Activated CD8-positive, alpha-beta T cell treated with anti-CD3 and anti-CD28 coated beads for 36 hours (primary cell): ENCODE data around the gene RNF138. TPM values are rescaled to one million over a fixed set of nuclear protein-coding genes. Genes with fewer than 3 reads are reported as not detected.

Experiments used
- ATAC-seq: fragments of 200-7000 bp; cut with Tn5 transposase; one replicate; pipeline ENCODE4 v1.10.0; 2021; ENCODE audit warnings: mild to moderate bottlenecking, moderate library complexity
- CTCF ChIA-PET: fragments of 350-600 bp; sonication (Branson Sonifier 250); formaldehyde crosslinking; loops from one replicate; lab custom pipeline; 2021; ENCODE audit warnings: antibody characterized with exemption; lab: Charles Lee
- POLR2A ChIA-PET: fragments of 350-600 bp; sonication (Branson Sonifier 250); formaldehyde crosslinking; loops from one replicate; lab custom pipeline; 2021; ENCODE audit warnings: antibody characterized with exemption; lab: Charles Lee
- DNase-seq: peaks from one replicate; pipeline ENCODE4 v3.0.0-alpha.2; 2020
- H3K27ac Mint-ChIP-seq: one replicate; pipeline ENCODE4 v1.8.0; 2021; ENCODE audit warnings: mild to moderate bottlenecking, mixed read lengths
- H3K27me3 Mint-ChIP-seq: one replicate; pipeline ENCODE4 v1.8.0; 2021; ENCODE audit warnings: mixed read lengths
- H3K36me3 Mint-ChIP-seq: one replicate; pipeline ENCODE4 v1.8.0; 2021; ENCODE audit warnings: low read depth, mixed read lengths
- H3K4me1 Mint-ChIP-seq: one replicate; pipeline ENCODE4 v1.8.0; 2021; ENCODE audit warnings: low read depth, mixed read lengths
- H3K4me3 Mint-ChIP-seq: one replicate; pipeline ENCODE4 v1.8.0; 2021; ENCODE audit warnings: mild to moderate bottlenecking, moderate library complexity, mixed read lengths
- H3K9me3 Mint-ChIP-seq: one replicate; pipeline ENCODE4 v1.8.0; 2021; ENCODE audit warnings: mixed read lengths
- CTCF ChIP-seq: fragments of 200-600 bp; IDR thresholded peaks from one replicate; pipeline ENCODE4 v1.8.0; 2022; ENCODE audit warnings: antibody characterized with exemption, mild to moderate bottlenecking
- intact Hi-C: fragments of 100-400 bp; cut with micrococcal nuclease; formaldehyde crosslinking; loops from one replicate; pipeline ENCODE4 v1.10.0; 2022
- total RNA-seq, 2 experiments: library from RNA; stranded (reverse); gene quantifications; one replicate each; pipeline ENCODE4 v1.2.3, GENCODE V29; 2021

RNF138 gene
- total RNA-seq, 2 experiments from 2014 or later = 86.0 to 89.5 TPM

DNA sequence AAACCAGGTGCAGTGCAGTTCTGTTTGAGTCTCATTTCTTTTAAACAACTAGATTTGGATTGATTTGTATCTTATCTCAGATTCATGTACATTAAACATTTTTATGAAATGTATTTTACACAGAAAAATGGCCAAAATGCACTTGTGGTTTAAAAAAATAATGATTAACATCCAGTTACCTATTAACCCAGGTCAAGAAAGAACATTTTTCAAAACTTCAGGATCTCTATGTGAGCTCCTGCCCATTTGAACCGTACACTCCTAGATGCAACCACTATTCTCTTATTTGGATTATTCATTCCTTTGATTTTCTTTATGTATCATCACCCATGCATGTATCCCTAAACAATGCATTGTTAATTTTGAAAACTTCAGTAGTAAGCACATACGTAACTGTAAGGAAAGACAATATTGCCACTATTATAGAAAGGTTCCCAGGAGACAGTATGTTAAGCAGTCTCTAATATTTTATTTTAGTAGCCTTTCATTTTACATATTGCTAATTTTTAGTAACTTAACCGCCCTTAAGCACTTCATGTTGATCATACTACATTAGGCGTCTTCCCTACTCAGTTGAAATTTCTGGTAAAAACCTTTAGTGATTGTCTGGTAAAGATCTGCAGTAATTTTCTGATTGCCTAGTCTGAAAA, 22.7 kb downstream of the RNF138 start:
- no peaks in the 10 kb centered on the region for H3K9me3 Mint-ChIP-seq
- ChIA-PET CTCF (no interaction called here), POLR2A (no interaction called here)
- no peak for TF ChIP-seq CTCF
- intact Hi-C loops = no loop called here
- DNase-seq (no peak), ATAC-seq (no peak)
- no peaks in the 10 kb centered on the region for H3K27me3 Mint-ChIP-seq
- peaks cover 44% of the 10 kb centered on the region for H3K36me3 Mint-ChIP-seq
- H3K4me3 Mint-ChIP-seq = no peak overlapping the region
- H3K4me1 Mint-ChIP-seq = peaks cover 33% of the 10 kb centered on the region
- no peak overlapping the region for H3K27ac Mint-ChIP-seq

- CTCF ChIA-PET = interaction anchor here (1.0 kb wide), 1 partner anchor 14 kb away, joined by 3 read pairs; no protein-coding TSS in a partner anchor
- POLR2A ChIA-PET = interaction anchor here (0.6 to 1.7 kb wide), 3 partner anchors 9 to 103 kb away, joined by 3 to 5 read pairs (median 3); partner anchors contain the start of gene RNF125
- TF ChIP-seq CTCF = no peak
- Mint-ChIP-seq H3K36me3 (peaks cover 39% of the 10 kb centered on the region), H3K27me3 (no peaks in the 10 kb centered on the region), H3K9me3 (no peaks in the 10 kb centered on the region), H3K4me1 (peaks cover 4% of the 10 kb centered on the region), H3K4me3 (no peak overlapping the region), H3K27ac (no peak overlapping the region)
- no peak for ATAC-seq
- no peak for DNase-seq
- intact Hi-C loops = no loop called here
Observed at GRCh38 chr18:32122039-32122438, 30.4 kb downstream of the RNF138 start.

- Mint-ChIP-seq H3K4me3 (no peak overlapping the region), H3K4me1 (peaks cover 1% of the 10 kb centered on the region), H3K9me3 (no peaks in the 10 kb centered on the region), H3K27ac (no peak overlapping the region), H3K36me3 (peaks cover 34% of the 10 kb centered on the region), H3K27me3 (no peaks in the 10 kb centered on the region)
- POLR2A ChIA-PET = no interaction called here
- CTCF ChIA-PET = interaction anchor here (0.7 to 1.3 kb wide), 2 partner anchors 31 to 153 kb away, joined by 3 to 5 read pairs; no protein-coding TSS in a partner anchor
- DNase-seq = no peak
- no peak for ATAC-seq
- TF ChIP-seq CTCF = no peak
- intact Hi-C loops = no loop called here
Observed at GRCh38 chr18:32126538-32126937, 34.9 kb downstream of the RNF138 start.

DNA sequence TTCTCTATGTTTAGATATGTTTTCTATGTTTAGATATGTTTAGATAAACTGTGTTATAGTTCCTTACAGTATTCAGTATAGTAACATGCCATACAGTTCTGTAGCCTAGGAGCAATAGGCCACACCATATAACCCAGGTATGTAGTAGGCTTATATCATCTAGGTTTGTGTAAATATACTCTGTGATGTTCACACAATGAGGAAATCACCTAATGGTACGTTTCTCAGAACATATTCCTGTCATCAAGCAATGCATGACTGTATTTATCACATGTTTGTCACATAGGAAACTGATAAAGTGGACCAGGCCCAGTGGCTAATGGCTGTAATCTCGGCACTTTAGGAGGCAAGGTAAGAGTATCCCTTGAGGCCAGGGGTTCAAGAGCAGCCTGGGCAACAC, 44.0 kb downstream of the RNF138 start:
- H3K4me1 Mint-ChIP-seq = peaks cover 7% of the 10 kb centered on the region
- intact Hi-C loops = no loop called here

More for the DNA sequence above, 44.0 kb downstream of the RNF138 start:
- ChIA-PET POLR2A (interaction anchor here (1.0 to 1.2 kb wide), 2 partner anchors 9 to 23 kb away, joined by 3 to 5 read pairs; no protein-coding TSS in a partner anchor), CTCF (interaction anchor here (1.5 kb wide), 1 partner anchor 22 kb away, joined by 3 read pairs; no protein-coding TSS in a partner anchor)
- ATAC-seq = no peak
- DNase-seq = no peak
- Mint-ChIP-seq H3K4me3 (no peak overlapping the region), H3K27ac (no peak overlapping the region), H3K27me3 (no peaks in the 10 kb centered on the region), H3K9me3 (no peaks in the 10 kb centered on the region), H3K36me3 (peaks cover 20% of the 10 kb centered on the region)
- no peak for TF ChIP-seq CTCF
